CD4-positive, alpha-beta T cell (primary cell): ENCODE results near the gene GHR. TPM values are rescaled to one million over a fixed set of nuclear protein-coding genes. Genes with fewer than 3 reads are reported as not detected.

Source experiments
- ATAC-seq: fragments of 200-7000 bp; cut with Tn5 transposase; one replicate; pipeline ENCODE4 v1.10.0; 2022; ENCODE audit warnings: mild to moderate bottlenecking; ENCODE audit not compliant: poor library complexity
- CTCF ChIA-PET: fragments of 350-600 bp; sonication (Branson Sonifier 250); formaldehyde crosslinking; loops from one replicate; lab custom pipeline; 2021; ENCODE audit warnings: antibody characterized with exemption, inconsistent platforms; lab: Charles Lee
- POLR2A ChIA-PET: fragments of 350-600 bp; sonication (Branson Sonifier 250); formaldehyde crosslinking; loops from one replicate; lab custom pipeline; 2021; ENCODE audit warnings: antibody characterized with exemption, inconsistent platforms; lab: Charles Lee
- DNase-seq, 14 experiments: peaks; one replicate each; pipeline ENCODE4 v3.0.0-alpha.2; 2013 to 2020; ENCODE audit warnings: mixed read lengths in 2 of 14
- H3K27ac ChIP-seq, 2 donors: one replicate each; pipeline versions ENCODE4 v1.5.1 to v1.7.0; 2013; ENCODE audit warnings: low read length in 2 of 2, low read depth in 1 of 2, mild to moderate bottlenecking in 1 of 2
- H3K27me3 ChIP-seq, 2 experiments: 1 replicate in 1 of 2; 2 replicates in 1 of 2; pipeline versions ENCODE4 v1.6.1 to v1.7.0; 2013; ENCODE audit warnings: low read length in 2 of 2, control low read depth in 1 of 2, mild to moderate bottlenecking in 1 of 2, moderate library complexity in 1 of 2; ENCODE audit not compliant: insufficient read depth in 2 of 2, control insufficient read depth in 1 of 2
- H3K36me3 ChIP-seq: one replicate; pipeline ENCODE4 v1.6.1; 2013; ENCODE audit warnings: low read length, control low read depth; ENCODE audit not compliant: insufficient read depth
- H3K4me1 ChIP-seq: one replicate; pipeline ENCODE4 v1.6.1; 2013; ENCODE audit warnings: low read length, control low read depth; ENCODE audit not compliant: insufficient read depth
- H3K4me3 ChIP-seq: one replicate; pipeline ENCODE4 v1.5.1; 2013; ENCODE audit warnings: mild to moderate bottlenecking, low read length, moderate library complexity
- H3K9me3 ChIP-seq, 2 experiments: 1 replicate in 1 of 2; 2 replicates in 1 of 2; pipeline versions ENCODE4 v1.6.1 to v1.7.0; 2013; ENCODE audit warnings: low read length in 2 of 2, mild to moderate bottlenecking in 2 of 2, control low read depth in 1 of 2, moderate library complexity in 1 of 2; ENCODE audit not compliant: control insufficient read depth in 1 of 2, insufficient read depth in 1 of 2
- H3K27ac Mint-ChIP-seq: one replicate; pipeline ENCODE4 v1.8.0; 2020; ENCODE audit warnings: mixed read lengths
- H3K27me3 Mint-ChIP-seq: one replicate; pipeline ENCODE4 v1.8.0; 2021; ENCODE audit warnings: mixed read lengths
- H3K36me3 Mint-ChIP-seq: one replicate; pipeline ENCODE4 v1.8.0; 2021; ENCODE audit warnings: low read depth, mixed read lengths
- H3K4me1 Mint-ChIP-seq: one replicate; pipeline ENCODE4 v1.8.0; 2021; ENCODE audit warnings: low read depth, mixed read lengths
- H3K4me3 Mint-ChIP-seq: one replicate; pipeline ENCODE4 v1.8.0; 2020; ENCODE audit warnings: mild to moderate bottlenecking, mixed read lengths
- H3K9me3 Mint-ChIP-seq: one replicate; pipeline ENCODE4 v1.8.0; 2020; ENCODE audit warnings: mixed read lengths
- intact Hi-C, 2 experiments: fragments of 100-400 bp; cut with DNase I in 1 of 2; cut with micrococcal nuclease in 1 of 2; formaldehyde crosslinking; loops; one replicate each; pipeline versions ENCODE4 v1.15.1 to v1.9.0; 2023 to 2025; cut with DNase I, micrococcal nuclease
- total RNA-seq, 174 experiments: library from RNA in 2 of 174; stranded (reverse) in 2 of 174; gene quantifications; one replicate each; pipeline ENCODE4 v1.2.3 and lab custom pipeline; 2021 to 2026
- TF ChIP-seq, protein P1 (sequence below): fragments of 200-600 bp; IDR thresholded peaks from one replicate; pipeline ENCODE4 v1.8.0; 2022; ENCODE audit warnings: antibody characterized with exemption, mild to moderate bottlenecking

Gene GHR
- total RNA-seq, 2 experiments from 2014 or later, result not detected

- DNase-seq (no peak), ATAC-seq (no peak)
- H3K9me3 ChIP-seq, result peaks cover 6 to 17% of the 10 kb centered on the region in 2 experiments
- Mint-ChIP-seq H3K36me3 (no peaks in the 10 kb centered on the region), H3K4me3 (no peak overlapping the region), H3K27me3 (no peaks in the 10 kb centered on the region), H3K4me1 (no peaks in the 10 kb centered on the region), H3K27ac (no peak overlapping the region), H3K9me3 (no peaks in the 10 kb centered on the region)
- H3K27me3 ChIP-seq, result no peaks in the 10 kb centered on the region
- H3K27ac ChIP-seq, result no peak overlapping the region
- POLR2A ChIA-PET, result no interaction called here
- intact Hi-C loops, result no loop called here
- CTCF ChIA-PET, result no interaction called here
- H3K4me1 ChIP-seq, result no peaks in the 10 kb centered on the region
- TF ChIP-seq, protein P1, sequence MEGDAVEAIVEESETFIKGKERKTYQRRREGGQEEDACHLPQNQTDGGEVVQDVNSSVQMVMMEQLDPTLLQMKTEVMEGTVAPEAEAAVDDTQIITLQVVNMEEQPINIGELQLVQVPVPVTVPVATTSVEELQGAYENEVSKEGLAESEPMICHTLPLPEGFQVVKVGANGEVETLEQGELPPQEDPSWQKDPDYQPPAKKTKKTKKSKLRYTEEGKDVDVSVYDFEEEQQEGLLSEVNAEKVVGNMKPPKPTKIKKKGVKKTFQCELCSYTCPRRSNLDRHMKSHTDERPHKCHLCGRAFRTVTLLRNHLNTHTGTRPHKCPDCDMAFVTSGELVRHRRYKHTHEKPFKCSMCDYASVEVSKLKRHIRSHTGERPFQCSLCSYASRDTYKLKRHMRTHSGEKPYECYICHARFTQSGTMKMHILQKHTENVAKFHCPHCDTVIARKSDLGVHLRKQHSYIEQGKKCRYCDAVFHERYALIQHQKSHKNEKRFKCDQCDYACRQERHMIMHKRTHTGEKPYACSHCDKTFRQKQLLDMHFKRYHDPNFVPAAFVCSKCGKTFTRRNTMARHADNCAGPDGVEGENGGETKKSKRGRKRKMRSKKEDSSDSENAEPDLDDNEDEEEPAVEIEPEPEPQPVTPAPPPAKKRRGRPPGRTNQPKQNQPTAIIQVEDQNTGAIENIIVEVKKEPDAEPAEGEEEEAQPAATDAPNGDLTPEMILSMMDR, result no peak
- H3K36me3 ChIP-seq, result no peaks in the 10 kb centered on the region
- H3K4me3 ChIP-seq, result no peak overlapping the region
Measured at GRCh38 chr5:42392917-42393316, 30.3 kb upstream of the GHR start.

- Histone ChIP-seq H3K4me1 (no peaks in the 10 kb centered on the region), H3K36me3 (no peaks in the 10 kb centered on the region), H3K27me3 (no peaks in the 10 kb centered on the region), H3K9me3 (peaks cover 6 to 17% of the 10 kb centered on the region in 2 experiments), H3K4me3 (no peak overlapping the region), H3K27ac (no peak overlapping the region)
- CTCF ChIA-PET, result no interaction called here
- H3K4me3 Mint-ChIP-seq, result no peak overlapping the region
- H3K36me3 Mint-ChIP-seq, result no peaks in the 10 kb centered on the region
- TF ChIP-seq, protein P1, result no peak
- H3K4me1 Mint-ChIP-seq, result no peaks in the 10 kb centered on the region
- no peak for ATAC-seq
- no peak overlapping the region for H3K27ac Mint-ChIP-seq
- no peak for DNase-seq
- no peaks in the 10 kb centered on the region for H3K9me3 Mint-ChIP-seq
- POLR2A ChIA-PET, result no interaction called here
- intact Hi-C loops, result no loop called here
- no peaks in the 10 kb centered on the region for H3K27me3 Mint-ChIP-seq
Measured at GRCh38 chr5:42396111-42396510, 27.1 kb upstream of the GHR start.

DNA sequence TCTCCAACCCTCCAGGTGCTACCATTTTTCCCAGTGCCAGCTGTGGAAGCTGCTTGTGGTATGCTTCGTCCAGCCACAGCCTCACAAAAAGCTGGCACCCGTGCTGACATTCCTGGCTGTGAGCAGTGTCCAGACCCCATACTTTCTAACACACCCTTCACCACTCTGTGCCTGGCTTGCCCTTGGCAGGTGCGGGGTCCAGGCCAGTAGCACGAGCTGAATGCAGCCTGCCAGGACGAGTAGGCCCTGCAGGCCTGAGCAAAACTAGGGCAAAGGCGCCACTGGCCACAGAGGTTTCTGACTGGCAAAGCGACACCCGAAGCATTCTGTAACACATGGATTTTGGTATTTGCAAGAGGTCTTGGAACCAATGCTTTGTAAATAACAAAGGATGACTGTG lies 26.0 kb upstream of the GHR start:
- no peaks in the 10 kb centered on the region for H3K36me3 Mint-ChIP-seq
- Histone ChIP-seq H3K9me3 (peaks cover 6 to 17% of the 10 kb centered on the region in 2 experiments), H3K4me1 (no peaks in the 10 kb centered on the region), H3K27ac (no peak overlapping the region), H3K4me3 (no peak overlapping the region), H3K27me3 (no peaks in the 10 kb centered on the region), H3K36me3 (no peaks in the 10 kb centered on the region)
- intact Hi-C loops, result no loop called here
- no peak for ATAC-seq
- DNase-seq, result no peak
- no peak overlapping the region for H3K27ac Mint-ChIP-seq
- no peak overlapping the region for H3K4me3 Mint-ChIP-seq
- CTCF ChIA-PET, result interaction anchor here (0.6 kb wide), 1 partner anchor 133 kb away, joined by 3 read pairs; no protein-coding TSS in a partner anchor
- TF ChIP-seq, protein P1, result no peak
- POLR2A ChIA-PET, result no interaction called here
- no peaks in the 10 kb centered on the region for H3K27me3 Mint-ChIP-seq
- H3K9me3 Mint-ChIP-seq, result no peaks in the 10 kb centered on the region
- no peaks in the 10 kb centered on the region for H3K4me1 Mint-ChIP-seq
